ENCODE results near the gene SMCR8.
"Not testable (repeated sequence)": the region's sequence is repeated elsewhere in the genome, so short reads cannot be mapped to it uniquely, and the experiment has no call there.

SMCR8 gene

DNA sequence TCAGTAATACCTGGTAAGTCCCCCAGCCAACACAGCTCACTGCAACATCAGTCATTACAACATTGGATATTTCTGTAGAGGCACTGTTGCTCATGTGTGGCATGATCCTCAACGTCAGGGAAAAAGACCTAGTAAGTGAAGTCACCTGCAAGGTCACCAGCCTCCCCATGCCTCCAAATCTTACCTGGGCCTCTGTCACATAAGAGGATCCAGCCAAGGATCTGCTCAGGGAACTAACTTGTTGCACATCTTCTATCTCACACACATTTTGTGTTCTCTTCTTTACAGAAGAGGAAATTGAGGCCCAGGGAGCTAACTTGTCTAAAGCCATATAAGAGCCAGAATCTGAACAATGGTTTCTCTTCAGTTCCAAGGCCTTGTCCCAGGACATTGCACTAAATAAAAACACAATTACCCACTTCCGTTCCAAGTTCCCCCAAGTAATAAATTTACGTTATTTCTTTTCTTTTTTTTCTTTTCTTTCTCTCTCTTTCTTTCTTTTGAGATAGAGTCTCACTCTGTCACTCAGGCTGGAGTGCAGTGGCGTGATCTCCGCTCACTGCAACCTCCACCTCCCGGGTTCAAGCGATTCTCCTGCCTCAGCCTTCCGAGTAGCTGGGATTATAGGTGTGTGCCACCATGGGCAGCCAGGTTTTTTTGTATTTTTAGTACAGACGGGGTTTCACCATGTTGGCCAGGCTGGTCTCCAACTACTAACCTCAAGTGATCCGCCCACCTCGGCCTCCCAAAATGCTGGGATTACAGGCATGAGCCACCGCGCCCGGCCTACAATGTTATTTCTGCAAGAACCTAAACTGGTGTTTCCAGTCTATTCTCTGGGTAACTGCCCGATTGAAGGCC is 47.0 kb downstream of the SMCR8 start:
- no peak for DNase-seq

- DNase-seq = peak in 54 of 56 donors; percentile 20 to 93 (median 77)
Observed at GRCh38 chr17:18362698-18363100, 47.6 kb downstream of the SMCR8 start.

DNA sequence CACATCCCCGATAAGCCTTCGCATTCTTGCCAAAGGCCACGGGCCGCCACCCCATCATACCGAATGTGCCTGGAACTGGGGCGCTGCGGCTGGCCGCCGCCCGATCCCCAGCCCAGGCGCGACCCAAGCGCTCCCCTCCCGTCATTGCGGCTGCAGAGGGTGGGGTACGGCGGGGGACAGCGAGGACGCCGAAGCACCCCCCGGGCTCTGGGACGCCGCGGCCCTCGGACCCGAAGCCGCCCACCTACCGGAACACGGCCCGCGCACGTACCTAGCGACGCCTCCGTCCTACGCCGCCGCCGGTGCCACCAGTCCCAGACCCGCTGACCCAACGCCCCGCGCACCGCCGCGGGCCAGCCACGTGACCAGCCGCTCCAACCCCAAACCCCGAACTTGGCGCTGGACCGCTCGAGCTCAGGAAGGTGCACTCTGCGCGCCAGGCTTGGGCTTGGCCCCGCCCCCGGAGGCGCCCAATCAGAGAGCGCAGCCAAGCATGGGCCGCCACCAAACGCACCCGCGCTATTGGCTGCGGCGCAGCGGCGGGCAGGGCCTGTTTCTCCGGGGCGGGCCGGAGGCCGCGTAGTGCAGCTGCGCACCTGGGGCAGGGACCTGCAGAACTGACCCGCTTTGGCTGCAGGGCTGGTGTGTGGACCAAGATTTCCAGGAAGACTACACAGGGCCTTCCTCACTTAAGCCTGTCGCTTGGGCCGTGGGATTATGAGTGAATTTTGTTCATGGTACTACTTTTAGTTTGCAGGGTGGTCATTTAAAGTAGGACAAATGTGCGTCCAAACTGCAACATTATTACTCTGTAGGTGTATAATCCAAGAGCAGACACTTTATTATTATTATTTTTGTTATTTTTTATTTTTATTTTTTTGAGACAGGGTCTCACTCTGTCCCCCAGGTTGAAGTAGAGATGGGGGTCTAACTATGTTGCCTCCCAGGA is 48.3 kb downstream of the SMCR8 start, which contains the start of gene SHMT1:
SHMT1 (minus strand) TSS at position 450 of the 949 bp plus-strand sequence. CDS start 7,569 bp downstream, outside the sequence.
- DNase-seq = peak; percentile 13 to 97 (median 88)

DNA sequence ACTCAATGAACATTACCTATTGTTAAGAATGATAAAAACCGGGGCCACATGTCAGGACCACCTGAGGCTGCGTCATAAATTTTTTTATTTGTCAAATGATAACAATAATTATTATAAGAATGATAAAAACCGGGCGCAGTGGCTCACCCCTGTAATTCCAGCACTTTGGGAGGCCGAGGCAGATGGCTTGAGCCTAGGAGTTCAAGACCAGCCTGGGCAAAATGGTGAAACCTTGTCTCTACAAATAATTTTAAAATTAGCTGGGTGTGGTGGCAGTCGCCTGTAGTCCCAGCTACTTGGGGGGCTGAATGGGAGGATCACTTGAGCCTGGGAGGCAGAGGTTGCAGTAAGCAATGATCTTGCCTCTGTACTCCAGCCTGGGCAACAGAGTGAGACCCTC is 49.1 kb downstream of the SMCR8 start:
- no peak for DNase-seq

DNA sequence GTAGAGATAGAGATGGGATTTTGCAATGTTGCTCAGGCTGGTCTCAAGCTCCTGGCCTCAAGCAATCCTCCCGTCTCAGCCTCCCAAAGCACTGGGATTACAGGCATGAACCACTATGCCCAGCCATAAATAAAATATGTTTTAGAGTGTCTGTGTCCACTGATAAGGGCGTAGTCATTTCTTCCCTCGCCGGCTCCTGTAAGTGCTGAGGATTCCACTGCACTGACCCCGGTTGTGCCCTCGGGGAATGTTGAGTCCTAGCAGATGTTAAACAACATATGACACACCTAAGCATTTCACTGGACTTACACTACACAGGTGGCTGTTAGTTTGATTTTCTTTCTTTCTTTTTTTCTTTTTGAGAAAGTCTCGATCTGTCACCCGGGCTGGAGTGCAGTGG is 53.9 kb downstream of the SMCR8 start:
- no peak for DNase-seq

DNA sequence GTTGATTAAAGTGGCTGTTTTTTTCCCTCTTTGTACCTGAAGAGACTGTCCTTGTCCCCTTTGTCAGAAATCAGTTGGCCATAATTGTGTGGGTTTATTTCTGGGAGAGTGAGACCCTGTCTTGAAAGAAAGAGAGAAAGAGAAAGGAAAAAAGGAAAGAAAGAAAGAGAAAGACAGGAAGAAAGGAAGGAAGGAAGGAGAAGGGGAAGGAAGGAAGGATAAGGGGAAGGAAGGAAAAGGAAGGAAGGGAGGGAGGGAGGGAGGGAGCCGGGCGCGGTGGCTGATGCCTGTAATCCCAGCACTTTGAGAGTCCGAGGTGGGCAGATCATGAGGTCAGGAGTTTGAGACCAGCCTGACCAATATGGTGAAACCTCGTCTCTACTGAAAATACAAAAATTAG is 55.7 kb downstream of the SMCR8 start:
- DNase-seq = no peak

DNA sequence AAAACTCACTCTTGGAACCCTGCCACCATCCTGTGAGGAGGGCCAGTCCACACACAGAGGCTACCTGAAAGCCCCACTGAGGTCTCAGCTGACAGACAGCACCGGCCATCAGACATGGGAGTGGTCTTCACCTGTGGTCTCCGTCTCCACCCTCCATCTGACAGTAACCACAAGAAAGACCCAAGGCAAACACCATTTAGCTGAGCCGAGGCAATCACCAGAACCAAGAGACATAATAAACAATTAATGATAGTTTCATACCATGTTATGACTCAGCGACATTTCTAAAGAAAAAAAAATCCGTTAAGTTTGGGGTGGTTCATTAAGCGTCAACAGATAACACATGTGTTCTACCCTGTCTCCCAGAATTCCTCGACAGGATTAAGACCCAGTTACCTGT is 56.4 kb downstream of the SMCR8 start:
- DNase-seq = no peak

GRCh38 chr17:18373181-18373580 is 58.1 kb downstream of the SMCR8 start:
- DNase-seq = not testable (repeated sequence)

- no peak for DNase-seq
Observed at GRCh38 chr17:18374216-18374615, 59.1 kb downstream of the SMCR8 start.
